LNCAP (cell line): Measurements from ENCODE around the gene ZBTB12.

ENCODE experiments used
- CTCF ChIP-seq: fragments of 450-650 bp; IDR thresholded peaks from 2 replicates; pipeline ENCODE4 v1.5.1; 2017; ENCODE audit warnings: mild to moderate bottlenecking

The ZBTB12 gene

GRCh38 chr6:31896856-31897611, 4.9 kb downstream of the ZBTB12 start:
- no peak for TF ChIP-seq CTCF

DNA sequence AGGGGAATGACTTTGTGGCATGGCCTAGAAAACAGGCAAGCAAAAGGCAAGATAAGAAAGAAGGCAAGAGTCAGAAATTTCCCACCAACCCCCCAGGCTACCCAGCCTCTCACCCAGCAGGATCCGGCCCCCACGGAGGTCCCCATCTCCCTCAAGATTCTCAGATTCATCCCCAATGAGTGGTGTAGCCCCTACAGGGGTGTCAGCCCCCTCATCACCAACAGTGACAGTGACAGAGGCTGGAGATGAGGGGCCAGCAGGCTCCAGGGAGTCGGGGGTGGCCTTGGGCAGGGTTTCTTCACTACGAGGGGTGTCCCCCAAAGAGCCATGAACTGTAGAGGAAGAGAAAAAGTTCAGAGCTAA, 5.4 kb downstream of the ZBTB12 start:
- TF ChIP-seq CTCF, result no peak

GRCh38 chr6:31892821-31893220, 9.1 kb downstream of the ZBTB12 start:
- TF ChIP-seq CTCF, result no peak

- TF ChIP-seq CTCF, result no peak
These were observed 12.4 kb downstream of the ZBTB12 start for GRCh38 chr6:31889331-31889972.

DNA sequence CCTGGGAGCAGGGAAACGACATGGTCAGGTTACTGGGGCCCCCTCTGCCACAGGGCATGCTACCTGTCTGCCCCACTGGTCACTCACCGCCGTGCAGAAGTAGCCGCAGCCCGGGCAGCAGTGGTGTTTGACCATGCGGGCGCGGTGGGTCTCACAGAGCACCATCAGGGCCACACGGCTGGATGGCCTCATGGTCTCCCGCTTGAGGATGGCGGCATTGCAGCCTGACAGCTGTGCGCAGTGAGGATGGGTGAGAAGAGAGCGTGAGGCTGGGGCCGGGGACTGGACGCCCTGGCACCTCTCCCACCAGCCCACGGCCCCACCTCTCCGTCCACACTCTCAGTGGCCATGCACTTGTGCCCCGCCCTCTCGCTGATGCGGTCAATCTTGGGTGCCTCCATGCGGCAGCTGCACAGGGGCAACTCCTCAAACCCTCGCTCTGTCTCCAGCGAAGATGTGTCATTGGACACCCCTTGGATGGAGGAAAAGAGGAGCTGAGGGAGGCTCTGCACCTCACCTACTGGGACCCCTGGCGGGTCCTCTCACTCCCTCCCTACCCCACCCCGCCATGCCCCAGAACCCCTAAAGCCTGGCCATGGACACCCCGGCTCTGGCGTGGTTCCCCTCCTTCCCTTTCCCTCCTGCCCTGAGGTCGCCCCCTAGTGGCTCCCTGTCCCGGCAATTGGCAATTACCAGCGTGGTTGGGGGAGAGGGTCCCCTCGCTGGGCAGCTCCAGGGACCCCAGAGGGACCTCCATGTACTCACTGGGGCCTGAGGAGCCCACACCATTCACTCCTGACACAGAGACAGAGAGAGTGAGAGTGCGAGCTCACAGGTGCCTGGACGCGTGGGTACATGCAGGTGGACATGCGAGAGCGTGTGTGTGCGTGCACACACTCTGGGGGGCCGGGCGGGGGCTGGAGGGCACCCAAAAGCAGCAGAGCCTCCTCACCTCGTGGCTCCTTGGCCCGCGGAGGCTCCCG, 13.3 kb downstream of the ZBTB12 start:
- TF ChIP-seq CTCF, result peak; percentile 92

DNA sequence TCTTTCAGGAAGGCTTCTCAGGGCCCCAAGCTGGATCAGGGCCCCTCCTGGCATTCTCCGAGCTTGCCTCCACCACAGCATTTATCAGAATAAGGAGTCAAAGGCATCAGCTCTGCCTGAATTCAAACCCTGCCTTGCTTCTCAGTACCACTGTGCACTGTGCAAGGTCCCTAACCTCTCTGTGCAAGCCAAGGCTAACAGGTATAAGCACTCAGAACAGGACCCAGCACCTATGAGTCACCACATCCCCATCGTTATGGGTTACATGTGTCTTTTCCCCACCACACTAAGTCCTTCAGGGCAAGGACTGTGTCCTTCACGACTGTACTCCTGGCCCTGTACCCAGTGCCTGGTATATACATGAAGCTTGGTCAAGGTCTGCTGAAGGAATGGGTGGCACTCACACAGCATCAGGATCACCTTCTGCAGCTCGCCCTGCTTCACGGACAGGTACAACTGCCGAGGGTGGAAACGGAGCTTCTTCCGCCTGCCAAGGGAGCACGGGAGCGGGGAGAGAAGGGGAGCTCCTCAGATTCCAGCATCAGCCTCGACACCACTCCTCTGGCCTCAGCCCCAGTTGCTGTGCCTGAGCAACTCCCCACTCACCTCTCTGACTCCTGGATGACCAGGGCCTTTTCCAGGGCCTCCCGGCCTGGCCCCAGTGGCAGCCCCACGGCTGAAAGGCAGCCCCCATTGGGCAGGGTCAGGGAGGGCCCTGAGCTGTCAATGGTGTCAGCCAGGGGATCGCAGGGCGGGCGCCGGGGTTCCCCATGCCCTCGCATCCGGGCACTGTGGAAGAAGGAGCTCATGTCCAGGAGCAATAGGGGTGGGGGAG, 14.5 kb downstream of the ZBTB12 start:
- no peak for TF ChIP-seq CTCF

DNA sequence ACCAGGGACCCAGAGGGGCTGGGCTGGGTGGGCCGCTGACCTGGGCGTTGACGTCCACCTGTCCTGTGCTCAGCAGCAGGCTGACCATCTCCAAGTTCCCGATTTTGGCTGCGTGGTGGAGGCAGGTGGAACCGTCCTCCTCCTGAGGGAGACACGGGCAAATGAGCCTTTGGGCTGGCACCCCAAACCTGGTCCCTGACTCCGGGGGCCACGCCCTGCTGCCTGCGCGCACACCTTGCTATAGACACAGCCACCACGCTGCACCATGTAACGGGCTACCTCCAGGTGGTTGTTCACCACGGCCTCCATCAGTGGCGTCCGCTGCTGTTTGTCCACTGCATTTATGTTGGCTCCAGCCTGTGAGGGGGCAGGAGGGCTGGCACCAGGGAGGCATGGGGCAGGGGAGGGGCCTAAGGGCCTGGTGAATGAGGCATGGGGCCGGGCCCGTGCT, 15.3 kb downstream of the ZBTB12 start:
- TF ChIP-seq CTCF, result no peak
